GM19438 (cell line): ENCODE data around the gene SNX3.
"Not testable (repeated sequence)": the region's sequence is repeated elsewhere in the genome, so short reads cannot be mapped to it uniquely, and the experiment has no call there.

Experiments used
- ATAC-seq: cut with Tn5 transposase; IDR thresholded peaks from one replicate; pipeline ENCODE4 v1.9.1; 2021; ENCODE audit warnings: low read depth; ENCODE audit not compliant: unreplicated experiment

Gene SNX3

GRCh38 chr6:108260809-108261569, at the start of gene SNX3:
Gene SNX3, minus strand, starts transcription at chr6:108261040. Its CDS starts 119 bp downstream, at chr6:108260921.
- peak; percentile 89 for ATAC-seq

- ATAC-seq: no peak
Measured at GRCh38 chr6:108309844-108310243, 49.0 kb upstream of the SNX3 start.

- not testable (repeated sequence) for ATAC-seq
Measured at GRCh38 chr6:108308641-108309040, 47.8 kb upstream of the SNX3 start.

GRCh38 chr6:108304646-108305045, 43.8 kb upstream of the SNX3 start:
- ATAC-seq: no peak

GRCh38 chr6:108302386-108302785, 41.5 kb upstream of the SNX3 start:
- ATAC-seq: no peak

- ATAC-seq: no peak
Measured at GRCh38 chr6:108295676-108296075, 34.8 kb upstream of the SNX3 start.

GRCh38 chr6:108294727-108295625, 34.1 kb upstream of the SNX3 start, which contains the start of gene AFG1L:
Gene AFG1L, plus strand, starts transcription at chr6:108295054. Its CDS starts 26 bp downstream, at chr6:108295080.
- ATAC-seq: peak; percentile 85

GRCh38 chr6:108294297-108294726, 33.5 kb upstream of the SNX3 start:
- peak; percentile 20 for ATAC-seq

GRCh38 chr6:108293527-108294296, 32.9 kb upstream of the SNX3 start:
- no peak for ATAC-seq

- not testable (repeated sequence) for ATAC-seq
Measured at GRCh38 chr6:108292561-108292960, 31.7 kb upstream of the SNX3 start.

GRCh38 chr6:108291091-108291490, 30.3 kb upstream of the SNX3 start:
- no peak for ATAC-seq

GRCh38 chr6:108288742-108289141, 27.9 kb upstream of the SNX3 start:
- no peak for ATAC-seq

GRCh38 chr6:108287373-108287772, 26.5 kb upstream of the SNX3 start:
- ATAC-seq: no peak

GRCh38 chr6:108286366-108286765, 25.5 kb upstream of the SNX3 start:
- ATAC-seq: no peak

- no peak for ATAC-seq
Measured at GRCh38 chr6:108285381-108285780, 24.5 kb upstream of the SNX3 start.

- no peak for ATAC-seq
Measured at GRCh38 chr6:108277831-108278230, 17.0 kb upstream of the SNX3 start.

GRCh38 chr6:108277295-108277694, 16.5 kb upstream of the SNX3 start:
- no peak for ATAC-seq

- no peak for ATAC-seq
Measured at GRCh38 chr6:108275976-108276375, 15.1 kb upstream of the SNX3 start.

GRCh38 chr6:108274546-108274945, 13.7 kb upstream of the SNX3 start:
- no peak for ATAC-seq

GRCh38 chr6:108269955-108270354, 9.1 kb upstream of the SNX3 start:
- not testable (repeated sequence) for ATAC-seq

- no peak for ATAC-seq
Measured at GRCh38 chr6:108268845-108269244, 8.0 kb upstream of the SNX3 start.
